ENCODE data around the gene PBXIP1. TPM values are rescaled to one million over a fixed set of nuclear protein-coding genes. Genes with fewer than 3 reads are reported as not detected.
A peak's percentile ranks its signal among the peaks of the same experiment; 100 is the strongest.
"Not testable (repeated sequence)": the region's sequence is repeated elsewhere in the genome, so short reads cannot be mapped to it uniquely, and the experiment has no call there.

PBXIP1 gene
- total and polyA plus RNA-seq, 7 experiments from 2014 or later = 107 to 390 (median 355) TPM

GRCh38 chr1:154908937-154909336 is 47.0 kb downstream of the PBXIP1 start:
- DNase-seq (no peak), ATAC-seq (no peak)
- no peaks in the 10 kb centered on the region for H3K36me3 ChIP-seq (ENCODE audit: control insufficient read depth in 2 of 3, insufficient read depth in 3 of 3, low read length in 3 of 3)
- Mint-ChIP-seq H3K27me3 (peaks cover 0 to 6% (median 0%) of the 10 kb centered on the region in 5 donors), H3K27ac (no peak overlapping the region), H3K4me1 (no peaks in the 10 kb centered on the region), H3K9me3 (no peaks in the 10 kb centered on the region), H3K36me3 (peaks cover 0 to 4% (median 2%) of the 10 kb centered on the region in 5 donors), H3K4me3 (no peak overlapping the region)
- intact Hi-C loops (cut with micrococcal nuclease) = no loop called here
- no peaks in the 10 kb centered on the region for H3K9me3 ChIP-seq (ENCODE audit: control insufficient read depth in 2 of 3, low read length in 3 of 3)
- CTCF ChIA-PET = no interaction called here
- POLR2A ChIA-PET = no interaction called here
- no peak overlapping the region for H3K4me3 ChIP-seq (ENCODE audit: low read length)
- no peak overlapping the region for H3K27ac ChIP-seq (ENCODE audit: low read depth, low read length)
- no peaks in the 10 kb centered on the region for H3K27me3 ChIP-seq (ENCODE audit: control insufficient read depth in 2 of 2, insufficient read depth in 2 of 2, low read length in 2 of 2)
- H3K4me1 ChIP-seq (ENCODE audit: control insufficient read depth in 2 of 2, insufficient read depth in 2 of 2, low read length in 2 of 2) = no peaks in the 10 kb centered on the region

- ATAC-seq; H3K9me3 ChIP-seq (ENCODE audit: control insufficient read depth in 2 of 3, low read length in 3 of 3); H3K27ac ChIP-seq (ENCODE audit: low read depth, low read length); H3K27me3 Mint-ChIP-seq; H3K27me3 ChIP-seq (ENCODE audit: control insufficient read depth in 2 of 2, insufficient read depth in 2 of 2, low read length in 2 of 2); H3K9me3 Mint-ChIP-seq; H3K4me1 ChIP-seq (ENCODE audit: control insufficient read depth in 2 of 2, insufficient read depth in 2 of 2, low read length in 2 of 2); DNase-seq; H3K4me1 Mint-ChIP-seq; intact Hi-C loops (cut with micrococcal nuclease); H3K4me3 ChIP-seq (ENCODE audit: low read length); H3K36me3 Mint-ChIP-seq; H3K36me3 ChIP-seq (ENCODE audit: control insufficient read depth in 2 of 3, insufficient read depth in 3 of 3, low read length in 3 of 3); H3K4me3 Mint-ChIP-seq; POLR2A ChIA-PET; H3K27ac Mint-ChIP-seq: not testable (repeated sequence)
- CTCF ChIA-PET = interaction anchor here (0.6 kb wide), 1 partner anchor 22 kb away, joined by 3 read pairs; no protein-coding TSS in a partner anchor
Measured at GRCh38 chr1:154908129-154908528, 47.8 kb downstream of the PBXIP1 start.

- no peak for DNase-seq
- Mint-ChIP-seq H3K27ac (no peak overlapping the region), H3K27me3 (peaks cover 0 to 6% (median 0%) of the 10 kb centered on the region in 5 donors), H3K9me3 (no peaks in the 10 kb centered on the region), H3K4me3 (no peak overlapping the region), H3K36me3 (peaks cover 0 to 4% (median 2%) of the 10 kb centered on the region in 5 donors), H3K4me1 (no peaks in the 10 kb centered on the region)
- no peaks in the 10 kb centered on the region for H3K27me3 ChIP-seq (ENCODE audit: control insufficient read depth in 2 of 2, insufficient read depth in 2 of 2, low read length in 2 of 2)
- no peaks in the 10 kb centered on the region for H3K4me1 ChIP-seq (ENCODE audit: control insufficient read depth in 2 of 2, insufficient read depth in 2 of 2, low read length in 2 of 2)
- ATAC-seq = no peak
- H3K36me3 ChIP-seq (ENCODE audit: control insufficient read depth in 2 of 3, insufficient read depth in 3 of 3, low read length in 3 of 3) = no peaks in the 10 kb centered on the region
- intact Hi-C loops (cut with micrococcal nuclease) = no loop called here
- CTCF ChIA-PET = interaction anchor here (1.0 to 1.4 kb wide), 2 partner anchors 154 to 179 kb away, joined by 4 read pairs; no protein-coding TSS in a partner anchor
- H3K9me3 ChIP-seq (ENCODE audit: control insufficient read depth in 2 of 3, low read length in 3 of 3) = no peaks in the 10 kb centered on the region
- no peak overlapping the region for H3K27ac ChIP-seq (ENCODE audit: low read depth, low read length)
- POLR2A ChIA-PET = interaction anchor here (1.1 kb wide), 1 partner anchor 153 kb away, joined by 3 read pairs; no protein-coding TSS in a partner anchor
- no peak overlapping the region for H3K4me3 ChIP-seq (ENCODE audit: low read length)
Measured at GRCh38 chr1:154906621-154907081, 49.2 kb downstream of the PBXIP1 start.

GRCh38 chr1:154902938-154903566 is 52.8 kb downstream of the PBXIP1 start:
- Histone ChIP-seq H3K27me3 (ENCODE audit: control insufficient read depth in 2 of 2, insufficient read depth in 2 of 2, low read length in 2 of 2) (no peaks in the 10 kb centered on the region), H3K27ac (ENCODE audit: low read depth, low read length) (no peak overlapping the region), H3K9me3 (ENCODE audit: control insufficient read depth in 2 of 3, low read length in 3 of 3) (no peaks in the 10 kb centered on the region), H3K4me1 (ENCODE audit: control insufficient read depth in 2 of 2, insufficient read depth in 2 of 2, low read length in 2 of 2) (no peaks in the 10 kb centered on the region), H3K36me3 (ENCODE audit: control insufficient read depth in 2 of 3, insufficient read depth in 3 of 3, low read length in 3 of 3) (no peaks in the 10 kb centered on the region), H3K4me3 (ENCODE audit: low read length) (no peak overlapping the region)
- Mint-ChIP-seq H3K4me3 (no peak overlapping the region), H3K4me1 (peaks cover 0 to 5% (median 0%) of the 10 kb centered on the region in 7 donors), H3K27me3 (peaks cover 0 to 3% (median 0%) of the 10 kb centered on the region in 5 donors), H3K9me3 (no peaks in the 10 kb centered on the region), H3K36me3 (peaks cover 0 to 3% (median 0%) of the 10 kb centered on the region in 5 donors), H3K27ac (no peak overlapping the region)
- ChIA-PET CTCF (no interaction called here), POLR2A (no interaction called here)
- intact Hi-C loops (cut with micrococcal nuclease) = no loop called here
- ATAC-seq (no peak), DNase-seq (no peak)

- ChIA-PET CTCF (no interaction called here), POLR2A (no interaction called here)
- no peaks in the 10 kb centered on the region for H3K4me1 ChIP-seq (ENCODE audit: control insufficient read depth in 2 of 2, insufficient read depth in 2 of 2, low read length in 2 of 2)
- DNase-seq (no peak), ATAC-seq (no peak)
- no peaks in the 10 kb centered on the region for H3K9me3 ChIP-seq (ENCODE audit: control insufficient read depth in 2 of 3, low read length in 3 of 3)
- Mint-ChIP-seq H3K27me3 (peaks cover 0 to 4% (median 0%) of the 10 kb centered on the region in 5 donors), H3K36me3 (peaks cover 0 to 3% (median 0%) of the 10 kb centered on the region in 5 donors), H3K9me3 (no peaks in the 10 kb centered on the region), H3K4me1 (peaks cover 0 to 5% (median 0%) of the 10 kb centered on the region in 7 donors), H3K4me3 (no peak overlapping the region), H3K27ac (no peak overlapping the region)
- intact Hi-C loops (cut with micrococcal nuclease) = no loop called here
- no peak overlapping the region for H3K27ac ChIP-seq (ENCODE audit: low read depth, low read length)
- H3K36me3 ChIP-seq (ENCODE audit: control insufficient read depth in 2 of 3, insufficient read depth in 3 of 3, low read length in 3 of 3) = no peaks in the 10 kb centered on the region
- H3K4me3 ChIP-seq (ENCODE audit: low read length) = no peak overlapping the region
- no peaks in the 10 kb centered on the region for H3K27me3 ChIP-seq (ENCODE audit: control insufficient read depth in 2 of 2, insufficient read depth in 2 of 2, low read length in 2 of 2)
Measured at GRCh38 chr1:154901591-154901990, 54.3 kb downstream of the PBXIP1 start.

- Mint-ChIP-seq H3K4me1 (peaks cover 0 to 5% (median 0%) of the 10 kb centered on the region in 7 donors), H3K27ac (no peak overlapping the region), H3K9me3 (no peaks in the 10 kb centered on the region), H3K4me3 (peak overlapping the region in 1 of 10 donors; percentile 3), H3K36me3 (peaks cover 0 to 3% (median 0%) of the 10 kb centered on the region in 5 donors), H3K27me3 (peaks cover 0 to 9% (median 3%) of the 10 kb centered on the region in 5 donors)
- CTCF ChIA-PET = no interaction called here
- no peak for DNase-seq
- POLR2A ChIA-PET = no interaction called here
- Histone ChIP-seq H3K27me3 (ENCODE audit: control insufficient read depth in 2 of 2, insufficient read depth in 2 of 2, low read length in 2 of 2) (no peaks in the 10 kb centered on the region), H3K36me3 (ENCODE audit: control insufficient read depth in 2 of 3, insufficient read depth in 3 of 3, low read length in 3 of 3) (no peaks in the 10 kb centered on the region), H3K9me3 (ENCODE audit: control insufficient read depth in 2 of 3, low read length in 3 of 3) (no peaks in the 10 kb centered on the region), H3K4me3 (ENCODE audit: low read length) (no peak overlapping the region), H3K27ac (ENCODE audit: low read depth, low read length) (no peak overlapping the region), H3K4me1 (ENCODE audit: control insufficient read depth in 2 of 2, insufficient read depth in 2 of 2, low read length in 2 of 2) (no peaks in the 10 kb centered on the region)
- ATAC-seq = no peak
- intact Hi-C loops (cut with micrococcal nuclease) = no loop called here
Measured at GRCh38 chr1:154899041-154899440, 56.9 kb downstream of the PBXIP1 start.

- ChIA-PET CTCF (interaction anchor here (1.1 kb wide), 1 partner anchor 16 kb away, joined by 3 read pairs; no protein-coding TSS in a partner anchor), POLR2A (no interaction called here)
- no peak overlapping the region for H3K4me3 ChIP-seq (ENCODE audit: low read length)
- Mint-ChIP-seq H3K27ac (no peak overlapping the region), H3K36me3 (peaks cover 0 to 3% (median 0%) of the 10 kb centered on the region in 5 donors), H3K9me3 (no peaks in the 10 kb centered on the region), H3K27me3 (peaks cover 0 to 22% (median 3%) of the 10 kb centered on the region in 5 donors), H3K4me1 (peaks cover 0 to 5% (median 0%) of the 10 kb centered on the region in 7 donors), H3K4me3 (no peak overlapping the region)
- H3K9me3 ChIP-seq (ENCODE audit: control insufficient read depth in 2 of 3, low read length in 3 of 3) = no peaks in the 10 kb centered on the region
- H3K36me3 ChIP-seq (ENCODE audit: control insufficient read depth in 2 of 3, insufficient read depth in 3 of 3, low read length in 3 of 3) = no peaks in the 10 kb centered on the region
- no peak for DNase-seq
- H3K27me3 ChIP-seq (ENCODE audit: control insufficient read depth in 2 of 2, insufficient read depth in 2 of 2, low read length in 2 of 2) = no peaks in the 10 kb centered on the region
- H3K4me1 ChIP-seq (ENCODE audit: control insufficient read depth in 2 of 2, insufficient read depth in 2 of 2, low read length in 2 of 2) = no peaks in the 10 kb centered on the region
- no peak for ATAC-seq
- H3K27ac ChIP-seq (ENCODE audit: low read depth, low read length) = no peak overlapping the region
- intact Hi-C loops (cut with micrococcal nuclease) = no loop called here
Measured at GRCh38 chr1:154896771-154897286, 59.1 kb downstream of the PBXIP1 start.
